Measurements from ENCODE around the gene CATSPER1.

Gene CATSPER1

GRCh38 chr11:65997286-65997685 lies 29.0 kb downstream of the CATSPER1 start:
- H3K27me3 ChIP-seq (replicated peaks) = no peaks in the 10 kb centered on the region
- DNase-seq = no peak
- H3K27ac ChIP-seq = no peak overlapping the region
- peaks cover 36% of the 10 kb centered on the region for H3K36me3 ChIP-seq (replicated peaks)
- no peak overlapping the region for H3K4me3 ChIP-seq (ENCODE audit: low read depth, low read length)
- in situ Hi-C loops (cut with HindIII; ENCODE audit: low pct_ligation_motif_present, low sequenced_read_pairs) = no loop called here
- TF ChIP-seq CTCF (IDR thresholded peaks at IDR 0.05; ENCODE audit: low read depth, low read length, missing control alignments) = no peak

GRCh38 chr11:65992056-65992455 lies 34.2 kb downstream of the CATSPER1 start:
- Histone ChIP-seq H3K27ac (no peak overlapping the region), H3K36me3 (replicated peaks) (peaks cover 4% of the 10 kb centered on the region), H3K4me3 (ENCODE audit: low read depth, low read length) (no peak overlapping the region), H3K27me3 (replicated peaks) (no peaks in the 10 kb centered on the region)
- DNase-seq = no peak
- in situ Hi-C loops (cut with HindIII; ENCODE audit: low pct_ligation_motif_present, low sequenced_read_pairs) = no loop called here
- no peak for TF ChIP-seq CTCF (IDR thresholded peaks at IDR 0.05; ENCODE audit: low read depth, low read length, missing control alignments)

- in situ Hi-C loops (cut with HindIII; ENCODE audit: low pct_ligation_motif_present, low sequenced_read_pairs) = no loop called here
- Histone ChIP-seq H3K36me3 (replicated peaks) (no peaks in the 10 kb centered on the region), H3K4me3 (ENCODE audit: low read depth, low read length) (no peak overlapping the region), H3K27me3 (replicated peaks) (no peaks in the 10 kb centered on the region), H3K27ac (no peak overlapping the region)
- peak; percentile 95 for DNase-seq
- TF ChIP-seq CTCF (IDR thresholded peaks at IDR 0.05; ENCODE audit: low read depth, low read length, missing control alignments) = peak; percentile 94
Observed at GRCh38 chr11:65988791-65989592, 37.3 kb downstream of the CATSPER1 start.

GRCh38 chr11:65987336-65987735 lies 38.9 kb downstream of the CATSPER1 start:
- Histone ChIP-seq H3K4me3 (ENCODE audit: low read depth, low read length) (no peak overlapping the region), H3K27me3 (replicated peaks) (no peaks in the 10 kb centered on the region), H3K36me3 (replicated peaks) (no peaks in the 10 kb centered on the region), H3K27ac (no peak overlapping the region)
- TF ChIP-seq CTCF (IDR thresholded peaks at IDR 0.05; ENCODE audit: low read depth, low read length, missing control alignments) = no peak
- DNase-seq = no peak
- in situ Hi-C loops (cut with HindIII; ENCODE audit: low pct_ligation_motif_present, low sequenced_read_pairs) = no loop called here

- in situ Hi-C loops (cut with HindIII; ENCODE audit: low pct_ligation_motif_present, low sequenced_read_pairs) = no loop called here
- TF ChIP-seq CTCF (IDR thresholded peaks at IDR 0.05; ENCODE audit: low read depth, low read length, missing control alignments) = no peak
- Histone ChIP-seq H3K27me3 (replicated peaks) (no peaks in the 10 kb centered on the region), H3K4me3 (ENCODE audit: low read depth, low read length) (no peak overlapping the region), H3K36me3 (replicated peaks) (peaks cover 5% of the 10 kb centered on the region), H3K27ac (no peak overlapping the region)
- no peak for DNase-seq
Observed at GRCh38 chr11:65983589-65983987, 42.7 kb downstream of the CATSPER1 start.

All from brain microvascular endothelial cell (primary cell).